HG03175 (cell line): ENCODE data around the gene SLC18A3.

Experiments used
- ATAC-seq: cut with Tn5 transposase; IDR thresholded peaks from one replicate; pipeline ENCODE4 v1.9.1; 2021; ENCODE audit warnings: mild to moderate bottlenecking, moderate library complexity; ENCODE audit not compliant: unreplicated experiment

Gene SLC18A3

DNA sequence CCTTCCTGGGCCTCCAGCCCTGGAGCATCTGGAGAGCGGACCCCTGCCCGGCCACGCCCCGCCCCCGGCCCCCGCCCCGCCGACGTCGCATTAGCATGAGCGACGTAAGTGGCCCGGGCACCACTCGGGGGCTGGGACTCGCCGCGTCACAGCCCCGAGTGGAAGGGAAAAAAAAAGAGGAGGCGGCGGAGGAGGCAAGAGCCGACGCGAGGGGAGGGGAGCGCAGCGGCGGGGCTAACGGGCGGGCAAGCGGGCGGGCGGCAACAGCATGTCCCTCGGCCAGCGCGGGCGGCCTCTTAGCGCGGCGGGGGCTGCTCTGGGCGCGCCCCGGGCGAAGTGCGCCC, at the start of gene SLC18A3:
Gene SLC18A3 (plus strand): TSS at position 197 of the 344 bp plus-strand sequence. CDS start 431 bp downstream, outside the sequence.
- ATAC-seq: no peak

GRCh38 chr10:49560526-49560925, 49.6 kb upstream of the SLC18A3 start:
- no peak for ATAC-seq

DNA sequence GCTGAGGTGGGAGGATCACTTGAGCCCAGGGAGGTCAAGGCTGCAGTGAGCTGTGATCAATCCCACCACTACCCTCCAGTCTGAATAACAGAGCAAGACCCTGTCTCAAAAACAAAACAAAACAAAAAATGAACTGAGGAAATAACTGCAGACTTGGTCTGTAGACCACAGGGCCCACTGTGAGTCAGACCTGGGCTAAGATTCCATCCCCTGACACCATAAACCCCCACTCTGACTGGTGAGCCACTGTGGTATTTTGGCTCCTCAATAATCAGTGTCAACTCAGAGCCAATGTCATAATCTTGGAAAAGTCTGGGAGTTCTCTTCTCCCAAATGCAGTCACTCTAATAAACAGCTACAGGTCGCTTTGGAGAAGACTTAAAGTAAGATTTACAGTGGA, 47.2 kb upstream of the SLC18A3 start:
- ATAC-seq: no peak

DNA sequence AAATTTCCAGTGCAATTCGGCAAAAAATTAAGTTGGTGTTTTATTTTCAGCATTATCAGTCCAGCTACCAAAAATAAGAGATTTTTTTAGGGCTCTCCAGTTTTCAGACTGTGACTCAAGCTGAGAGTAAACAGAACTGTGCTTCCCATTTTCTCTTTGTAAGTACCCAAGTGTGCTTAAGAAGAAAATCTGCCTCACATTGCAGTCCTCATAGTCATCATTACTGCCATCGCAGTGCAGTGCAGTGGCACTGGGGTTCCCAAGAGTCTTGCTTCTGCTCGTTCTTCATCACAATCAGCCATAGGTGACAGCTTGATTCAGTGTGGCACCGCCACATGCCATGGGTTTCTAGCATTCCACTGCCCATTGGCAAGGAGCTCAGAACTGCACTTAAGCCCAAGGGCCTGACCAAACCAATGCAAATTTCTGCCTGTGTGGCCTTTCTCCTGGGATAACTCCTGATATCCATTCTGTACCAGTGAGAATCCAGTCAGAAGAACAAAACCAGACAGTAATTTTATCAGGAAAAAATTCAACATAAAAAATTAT, 45.6 kb upstream of the SLC18A3 start:
- ATAC-seq: no peak

DNA sequence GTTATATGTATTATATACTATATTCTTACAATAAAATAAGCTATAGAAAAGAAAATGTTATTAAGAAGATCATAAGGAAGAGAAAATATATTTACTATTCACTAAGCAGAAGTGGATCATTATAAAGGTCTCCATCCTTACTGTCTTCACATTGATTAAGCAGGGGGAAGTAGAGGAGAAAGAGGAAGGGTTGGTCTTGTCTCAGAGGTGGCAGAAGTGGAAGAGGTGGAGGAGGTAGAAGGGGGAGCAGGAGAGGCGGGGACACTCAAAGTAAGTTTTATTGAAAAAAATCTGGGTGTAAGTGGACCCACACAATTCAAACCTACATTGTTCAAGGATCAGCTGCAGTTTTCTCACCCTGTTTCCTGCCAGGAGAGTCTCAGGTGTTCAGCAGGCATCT, 42.3 kb upstream of the SLC18A3 start:
- no peak for ATAC-seq

DNA sequence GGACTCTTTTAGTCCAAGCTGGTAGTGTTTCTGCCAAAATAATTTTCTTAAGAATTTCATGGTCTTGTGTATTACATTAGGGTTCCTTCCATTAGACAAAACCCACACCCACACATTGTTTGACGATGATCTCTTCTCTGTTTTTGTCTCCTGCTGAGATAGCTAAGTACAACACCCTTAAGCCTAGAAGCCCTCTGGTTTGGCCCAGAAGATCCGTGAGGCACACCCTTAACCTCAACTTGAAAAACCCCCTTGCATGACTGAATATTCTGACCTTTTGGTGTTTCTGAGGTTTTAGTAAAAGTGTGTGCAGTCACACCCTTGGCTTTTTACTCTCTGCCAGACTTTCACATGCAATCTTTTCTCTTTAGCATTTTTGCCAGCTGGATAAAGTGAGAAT, 41.9 kb upstream of the SLC18A3 start:
- no peak for ATAC-seq

- no peak for ATAC-seq
Observed at GRCh38 chr10:49569031-49569631, 41.0 kb upstream of the SLC18A3 start.

GRCh38 chr10:49571388-49571787, 38.7 kb upstream of the SLC18A3 start:
- no peak for ATAC-seq

GRCh38 chr10:49572594-49573114, 37.5 kb upstream of the SLC18A3 start:
- no peak for ATAC-seq

GRCh38 chr10:49575489-49576072, 34.5 kb upstream of the SLC18A3 start:
- no peak for ATAC-seq

- no peak for ATAC-seq
Observed at GRCh38 chr10:49577182-49577925, 32.8 kb upstream of the SLC18A3 start.

DNA sequence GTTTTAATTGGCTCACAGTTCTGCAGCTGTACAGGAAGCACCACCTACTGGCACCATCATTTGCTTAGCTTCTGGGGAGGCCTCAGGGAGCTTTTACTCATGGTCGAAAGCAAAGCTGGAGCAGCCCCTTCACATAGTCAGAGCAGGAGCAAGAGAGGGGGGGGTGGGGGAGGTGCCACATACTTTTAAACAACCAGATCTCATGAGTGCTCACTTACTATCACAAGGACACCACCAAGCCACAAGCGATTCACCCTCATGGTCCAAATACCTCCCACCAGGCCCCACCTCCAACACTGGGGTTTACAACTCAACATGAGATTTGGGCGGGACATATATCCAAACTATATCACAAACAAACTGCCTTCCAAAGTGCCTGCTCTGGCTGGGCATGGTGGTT, 31.7 kb upstream of the SLC18A3 start:
- ATAC-seq: no peak

GRCh38 chr10:49579621-49580020, 30.5 kb upstream of the SLC18A3 start:
- no peak for ATAC-seq

DNA sequence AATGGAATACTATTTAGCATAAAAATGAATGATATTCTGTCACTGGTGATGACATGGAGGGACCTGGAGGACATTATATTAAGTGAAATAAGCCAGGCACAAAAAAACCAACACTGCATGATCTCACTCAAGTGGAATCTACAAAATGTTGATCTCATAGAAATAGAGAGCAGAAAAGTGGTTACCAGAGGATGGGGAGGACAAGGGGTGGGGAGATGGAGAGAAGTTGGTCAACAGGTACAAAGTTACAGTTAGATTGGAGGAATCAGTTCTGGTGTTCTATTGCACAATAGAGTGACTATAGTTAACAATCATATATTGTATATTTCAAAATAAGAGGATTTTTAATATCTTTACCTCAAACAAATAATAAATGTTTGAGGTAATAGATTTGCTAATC, 24.7 kb upstream of the SLC18A3 start:
- no peak for ATAC-seq

DNA sequence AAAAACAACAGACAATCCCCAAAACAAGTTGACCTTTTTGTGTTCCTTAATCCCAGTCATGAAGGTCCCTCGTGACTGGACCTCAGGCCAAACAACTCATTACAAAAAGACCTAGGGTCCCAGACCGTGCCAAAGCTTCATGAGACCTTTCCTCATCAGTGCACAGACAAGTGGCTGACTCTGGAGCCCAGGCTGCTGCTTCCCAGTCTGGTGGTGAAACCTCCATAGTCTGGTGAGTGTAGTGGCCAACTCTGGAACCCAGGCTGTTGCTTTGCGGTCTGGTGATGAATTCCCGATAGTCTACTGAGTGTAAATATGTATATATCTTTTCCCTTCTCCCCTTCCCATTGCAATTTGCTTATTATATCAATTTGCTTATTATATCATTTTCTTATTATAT, 22.1 kb upstream of the SLC18A3 start:
- ATAC-seq: no peak

DNA sequence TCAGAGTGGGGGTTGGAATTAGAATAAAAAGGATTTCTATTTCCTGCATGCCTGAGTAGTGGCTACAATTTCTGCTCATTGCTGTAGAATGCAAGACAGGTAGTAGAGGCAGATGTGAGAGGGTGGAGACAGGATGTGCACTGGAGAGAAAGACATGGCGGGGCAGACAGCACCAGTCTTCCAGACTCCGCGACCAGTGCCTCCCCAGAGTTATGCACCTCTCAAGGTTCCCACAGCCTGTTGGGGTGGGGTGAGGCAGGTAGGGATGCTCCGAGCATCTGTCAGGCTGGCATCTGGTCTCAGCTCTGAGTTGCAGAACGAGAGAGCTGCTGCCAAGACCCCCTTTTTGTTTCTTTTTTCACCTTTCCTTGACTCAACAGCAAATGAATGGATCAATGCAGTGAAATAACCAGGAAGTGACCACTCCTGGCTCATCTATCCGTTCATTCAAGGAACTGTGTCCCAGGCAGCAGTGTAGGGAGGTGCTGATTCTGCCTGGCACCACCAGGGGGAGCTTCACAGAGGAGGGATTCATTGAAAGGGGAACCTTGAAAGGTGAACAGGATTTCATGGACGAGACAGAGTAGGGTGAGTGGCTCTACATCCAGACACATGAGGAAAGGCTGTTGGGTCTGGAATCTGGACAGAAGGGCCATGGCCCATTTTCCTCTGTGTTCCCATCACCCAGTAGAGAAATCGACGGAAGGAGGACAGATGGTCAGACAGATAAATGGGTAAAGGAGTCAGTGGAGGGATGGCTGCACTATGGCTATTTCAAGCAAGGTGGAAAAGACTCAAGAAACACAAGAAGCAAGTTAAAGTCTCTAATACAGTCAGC, 17.2 kb upstream of the SLC18A3 start:
- ATAC-seq: peak; percentile 78

GRCh38 chr10:49593564-49593875, 16.6 kb upstream of the SLC18A3 start:
- no peak for ATAC-seq

DNA sequence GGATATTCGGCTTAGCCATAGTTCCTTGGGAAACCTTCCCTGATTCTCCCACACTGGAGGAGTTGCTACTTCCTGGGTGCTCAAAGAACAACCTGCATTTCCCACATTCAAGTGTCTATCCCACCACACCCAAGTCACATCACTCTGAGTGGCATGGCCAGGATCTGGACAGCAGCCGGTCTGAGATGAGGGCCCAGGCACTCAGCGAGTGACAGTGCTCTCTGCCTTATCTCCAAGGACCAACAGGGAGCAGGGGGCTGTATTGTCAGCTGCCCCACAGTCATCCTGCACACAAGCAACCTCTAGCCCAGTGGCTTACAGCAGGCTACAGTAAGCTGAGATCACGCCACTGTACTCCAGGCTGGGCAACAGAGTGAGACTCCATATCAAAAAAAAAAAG, 16.1 kb upstream of the SLC18A3 start:
- ATAC-seq: no peak

DNA sequence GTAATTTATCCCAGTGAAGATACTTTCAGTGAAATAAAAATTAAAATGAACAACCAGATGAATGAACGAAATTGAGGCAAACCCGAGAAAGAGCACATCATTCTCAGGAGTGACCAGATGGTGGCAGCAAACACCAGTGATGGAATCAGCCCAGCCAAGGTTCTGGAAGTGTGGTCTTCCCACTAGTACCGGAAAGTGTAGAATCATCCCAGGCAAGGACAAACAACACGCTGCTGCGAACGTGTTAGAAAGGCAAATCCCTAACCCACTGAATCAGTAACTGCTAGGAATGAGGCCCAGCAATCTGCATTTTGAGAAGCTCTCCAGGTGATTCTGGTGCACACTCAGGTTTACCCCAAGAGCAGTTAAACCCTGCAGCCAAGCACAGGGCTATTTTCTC, 15.5 kb upstream of the SLC18A3 start:
- ATAC-seq: no peak

DNA sequence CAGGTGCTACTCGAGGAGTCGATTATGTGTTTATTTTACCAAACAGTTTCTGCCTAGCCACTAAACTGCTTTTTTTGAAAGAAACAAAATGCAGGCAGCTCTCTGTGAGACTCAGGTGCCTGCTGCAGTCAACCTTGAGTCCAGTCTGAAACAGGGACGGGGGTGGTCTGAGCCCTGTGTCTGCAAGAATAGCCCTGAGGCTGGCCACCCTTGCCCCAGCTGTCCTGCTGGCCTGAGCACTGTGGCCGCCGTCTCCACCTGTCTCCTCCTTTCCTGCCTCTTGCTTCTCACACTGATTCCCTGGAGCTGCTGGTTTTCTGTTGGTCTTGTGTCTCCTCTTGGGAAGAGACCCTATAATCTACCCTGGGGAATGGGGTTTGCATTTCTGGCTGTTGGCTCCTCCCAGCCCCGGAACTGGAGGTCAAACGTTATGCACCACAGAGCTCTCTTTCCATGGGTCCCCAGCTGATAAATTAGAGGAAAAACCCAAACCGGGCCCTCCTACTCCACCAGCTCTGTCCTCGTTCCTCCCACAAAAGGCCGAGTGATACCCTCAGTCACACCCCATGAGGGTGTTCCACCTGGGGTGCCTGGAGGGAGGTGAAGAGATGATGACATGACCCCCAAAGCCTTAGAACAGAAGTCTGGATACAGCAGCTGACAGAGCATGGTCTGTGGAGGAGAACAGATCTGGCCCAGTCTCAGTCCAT, 15.0 kb upstream of the SLC18A3 start:
- ATAC-seq: no peak
